AG04449 (cell line): ENCODE results near the gene HOXA7.

Experiments
- CTCF ChIA-PET: fragments of 350-600 bp; formaldehyde crosslinking; extraction: SDS; loops from one replicate; lab custom pipeline; 2021; ENCODE audit warnings: antibody characterized with exemption; lab: Yijun Ruan, JAX
- POLR2A ChIA-PET: fragments of 400-600, 350-600 bp; formaldehyde crosslinking; extraction: SDS; loops from one replicate; lab custom pipeline; 2020; ENCODE audit warnings: antibody characterized with exemption, inconsistent platforms; lab: Yijun Ruan, JAX
- DNase-seq: peaks from one replicate; pipeline ENCODE4 v3.0.0-alpha.2; 2010; ENCODE audit warnings: low read depth, low spot score
- H3K4me3 ChIP-seq: 2 replicates; pipeline ENCODE4 v1.5.1; 2011; ENCODE audit warnings: low read depth, mild to moderate bottlenecking, control low read depth, low read length
- TF ChIP-seq, protein P1 (sequence below): IDR thresholded peaks from one replicate; pipeline ENCODE4 v1.5.1; 2011; ENCODE audit warnings: mild to moderate bottlenecking, moderate library complexity, low read length, control low read depth, inconsistent platforms; ENCODE audit not compliant: insufficient read depth; ENCODE audit errors: missing control alignments

The HOXA7 gene

DNA sequence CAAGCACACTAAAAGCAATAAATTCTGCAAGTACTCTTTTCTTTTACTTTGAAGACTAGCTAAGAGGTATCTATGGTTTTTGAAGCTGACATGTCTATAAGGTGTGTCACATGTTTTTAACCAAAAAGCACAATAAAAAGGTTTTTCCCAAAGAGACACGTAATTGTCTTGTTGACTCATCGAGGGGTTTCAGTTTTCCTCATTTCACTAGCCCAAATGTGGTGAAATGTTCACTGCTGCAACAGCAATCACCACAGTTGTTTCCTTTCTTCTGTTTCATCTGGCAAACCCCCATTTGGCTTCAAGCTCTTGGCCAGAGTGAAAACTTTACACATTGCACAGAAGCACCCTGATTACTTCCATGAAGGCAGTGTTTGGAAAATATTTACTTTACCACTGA, 22.1 kb downstream of the HOXA7 start:
- TF ChIP-seq, protein P1, sequence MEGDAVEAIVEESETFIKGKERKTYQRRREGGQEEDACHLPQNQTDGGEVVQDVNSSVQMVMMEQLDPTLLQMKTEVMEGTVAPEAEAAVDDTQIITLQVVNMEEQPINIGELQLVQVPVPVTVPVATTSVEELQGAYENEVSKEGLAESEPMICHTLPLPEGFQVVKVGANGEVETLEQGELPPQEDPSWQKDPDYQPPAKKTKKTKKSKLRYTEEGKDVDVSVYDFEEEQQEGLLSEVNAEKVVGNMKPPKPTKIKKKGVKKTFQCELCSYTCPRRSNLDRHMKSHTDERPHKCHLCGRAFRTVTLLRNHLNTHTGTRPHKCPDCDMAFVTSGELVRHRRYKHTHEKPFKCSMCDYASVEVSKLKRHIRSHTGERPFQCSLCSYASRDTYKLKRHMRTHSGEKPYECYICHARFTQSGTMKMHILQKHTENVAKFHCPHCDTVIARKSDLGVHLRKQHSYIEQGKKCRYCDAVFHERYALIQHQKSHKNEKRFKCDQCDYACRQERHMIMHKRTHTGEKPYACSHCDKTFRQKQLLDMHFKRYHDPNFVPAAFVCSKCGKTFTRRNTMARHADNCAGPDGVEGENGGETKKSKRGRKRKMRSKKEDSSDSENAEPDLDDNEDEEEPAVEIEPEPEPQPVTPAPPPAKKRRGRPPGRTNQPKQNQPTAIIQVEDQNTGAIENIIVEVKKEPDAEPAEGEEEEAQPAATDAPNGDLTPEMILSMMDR, result no peak
- no peak overlapping the region for H3K4me3 ChIP-seq
- POLR2A ChIA-PET, result interaction anchor here (1.0 kb wide), 1 partner anchor 36 kb away, joined by 3 read pairs; no protein-coding TSS in a partner anchor
- CTCF ChIA-PET, result interaction anchor here (0.9 to 1.2 kb wide), 2 partner anchors 20 to 445 kb away, joined by 3 read pairs; no protein-coding TSS in a partner anchor
- no peak for DNase-seq

GRCh38 chr7:27133409-27134231, 22.9 kb downstream of the HOXA7 start:
- no peak for DNase-seq
- H3K4me3 ChIP-seq, result no peak overlapping the region
- ChIA-PET CTCF (interaction anchor here (0.9 to 1.2 kb wide), 2 partner anchors 19 to 446 kb away, joined by 3 read pairs; no protein-coding TSS in a partner anchor), POLR2A (interaction anchor here (1.0 kb wide), 1 partner anchor 35 kb away, joined by 3 read pairs; no protein-coding TSS in a partner anchor)
- TF ChIP-seq, protein P1, result no peak

GRCh38 chr7:27132978-27133377, 23.5 kb downstream of the HOXA7 start:
- POLR2A ChIA-PET, result no interaction called here
- H3K4me3 ChIP-seq, result no peak overlapping the region
- no peak for DNase-seq
- CTCF ChIA-PET, result interaction anchor here (1.2 to 2.5 kb wide), 3 partner anchors 11 to 446 kb away, joined by 3 to 19 read pairs (median 16); partner anchors contain the start of gene HOXA5
- TF ChIP-seq, protein P1, result no peak

GRCh38 chr7:27132214-27132613, 24.3 kb downstream of the HOXA7 start:
- CTCF ChIA-PET, result interaction anchor here (1.1 to 3.4 kb wide), 9 partner anchors 12 to 465 kb away, joined by 3 to 32 read pairs (median 6); partner anchors contain the start of genes HOXA3 and HOXA5
- TF ChIP-seq, protein P1, result no peak
- no peak overlapping the region for H3K4me3 ChIP-seq
- no peak for DNase-seq
- POLR2A ChIA-PET, result no interaction called here

DNA sequence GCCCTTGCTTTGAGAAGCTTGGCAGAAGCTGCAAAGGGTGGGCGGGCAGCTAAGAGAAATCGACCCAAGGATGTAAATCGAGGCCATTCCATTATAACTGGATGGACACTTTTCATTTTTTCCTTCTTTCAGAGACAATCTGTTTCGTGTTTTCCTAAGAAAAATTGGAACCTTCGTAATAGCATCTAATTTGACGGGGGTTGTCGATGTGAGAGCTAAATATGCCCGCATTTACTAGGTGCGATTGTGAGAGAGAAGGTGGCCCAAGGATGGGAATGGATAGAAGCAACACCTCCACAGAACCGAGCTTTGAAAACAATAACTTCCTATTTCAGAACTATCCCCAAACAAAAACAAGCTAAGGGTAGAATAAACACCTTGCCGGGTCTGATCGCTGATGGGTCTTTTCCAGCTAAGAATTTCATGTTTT, 25.1 kb downstream of the HOXA7 start:
- POLR2A ChIA-PET, result interaction anchor here (1.3 to 1.6 kb wide), 2 partner anchors 20 to 35 kb away, joined by 5 to 6 read pairs; no protein-coding TSS in a partner anchor
- DNase-seq, result no peak
- H3K4me3 ChIP-seq, result peak overlapping the region; percentile 68
- TF ChIP-seq, protein P1, result no peak
- CTCF ChIA-PET, result interaction anchor here (0.8 to 3.4 kb wide), 13 partner anchors 10 to 1239 kb away, joined by 3 to 32 read pairs (median 5); partner anchors contain the start of genes HOXA3 and HOXA5
